ENCODE measurements around the gene INTS1.
"Not testable (repeated sequence)": the region's sequence is repeated elsewhere in the genome, so short reads cannot be mapped to it uniquely, and the experiment has no call there.

INTS1 gene

DNA sequence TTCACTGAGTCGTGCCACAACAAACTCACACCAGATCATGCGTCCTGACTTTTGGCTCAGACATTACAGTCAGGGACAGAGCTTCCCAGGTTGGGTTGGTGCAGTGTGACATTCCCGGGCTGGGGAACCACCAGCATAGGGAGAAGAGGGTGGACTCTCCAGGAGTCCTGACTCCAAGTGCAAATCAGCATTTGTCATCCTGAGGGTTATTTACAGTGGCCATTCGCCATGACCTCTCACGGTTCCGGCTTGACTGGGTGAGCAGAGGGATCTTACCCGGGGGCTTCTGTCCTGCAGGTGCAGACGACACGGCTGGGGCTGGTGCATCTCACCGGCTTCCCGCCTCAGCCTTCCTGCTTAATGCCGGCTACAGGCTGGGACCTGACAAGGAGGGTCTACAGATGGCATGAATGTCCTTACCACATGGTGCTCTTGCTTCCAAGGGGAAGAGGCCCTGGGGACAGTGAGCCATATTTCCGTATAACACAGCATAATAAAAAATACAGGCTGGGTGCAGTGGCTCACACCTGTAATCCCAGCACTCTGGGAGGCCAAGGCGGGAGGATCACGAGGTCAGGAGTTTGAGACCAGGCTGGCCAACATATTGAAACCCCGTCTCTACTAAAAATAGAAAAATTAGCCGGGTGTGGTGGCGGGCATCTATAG lies 12.5 kb upstream of the INTS1 start:
- in situ Hi-C loops (cut with HindIII; ENCODE audit: low pct_unique_long_range_greater_than_20kb, low sequenced_read_pairs) = no loop called here

GRCh38 chr7:1515509-1515967 lies 11.3 kb upstream of the INTS1 start:
- in situ Hi-C loops (cut with HindIII; ENCODE audit: low pct_unique_long_range_greater_than_20kb, low sequenced_read_pairs); DNase-seq (ENCODE audit: low read depth in 1 of 2, low spot score in 1 of 2): not testable (repeated sequence)

More for the DNA sequence above, 12.5 kb upstream of the INTS1 start:
- no peak for TF ChIP-seq JUND (IDR thresholded peaks at IDR 0.05; ENCODE audit: low read depth)
- DNase-seq (ENCODE audit: low read depth in 1 of 2, low spot score in 1 of 2) = peak; percentile 69 to 86

- no peak for TF ChIP-seq JUND (IDR thresholded peaks at IDR 0.05; ENCODE audit: low read depth)
- in situ Hi-C loops (cut with HindIII; ENCODE audit: low pct_unique_long_range_greater_than_20kb, low sequenced_read_pairs) = no loop called here
- no peak for DNase-seq (ENCODE audit: low read depth in 1 of 2, low spot score in 1 of 2)
These were observed 10.8 kb upstream of the INTS1 start for GRCh38 chr7:1514995-1515401.

GRCh38 chr7:1514407-1514806 lies 10.2 kb upstream of the INTS1 start:
- no peak for DNase-seq (ENCODE audit: low read depth in 1 of 2, low spot score in 1 of 2)
- in situ Hi-C loops (cut with HindIII; ENCODE audit: low pct_unique_long_range_greater_than_20kb, low sequenced_read_pairs) = no loop called here
- no peak for TF ChIP-seq JUND (IDR thresholded peaks at IDR 0.05; ENCODE audit: low read depth)

DNA sequence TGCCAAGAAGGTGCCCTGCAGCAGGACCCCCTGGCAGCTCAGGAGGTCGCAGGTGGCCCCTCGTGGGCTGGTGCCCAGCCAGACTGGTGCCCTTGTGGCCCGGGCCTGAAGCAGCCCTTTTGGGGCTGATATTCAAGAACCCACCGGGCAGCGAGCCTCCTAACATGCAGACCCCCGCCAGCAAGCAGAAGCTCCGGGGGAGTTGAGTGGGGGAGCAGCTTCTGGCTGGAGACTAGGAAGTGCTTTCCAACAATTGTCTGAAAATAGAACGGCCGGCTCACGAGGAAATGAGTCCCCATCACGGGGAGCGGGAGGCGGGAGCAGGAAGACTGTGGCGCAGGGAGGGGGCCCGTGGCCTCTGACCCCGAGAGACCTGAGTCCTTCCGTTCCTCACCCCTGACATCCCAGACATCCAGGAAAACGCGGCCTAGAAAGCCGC lies 9.5 kb upstream of the INTS1 start:
- no peak for TF ChIP-seq JUND (IDR thresholded peaks at IDR 0.05; ENCODE audit: low read depth)
- in situ Hi-C loops (cut with HindIII; ENCODE audit: low pct_unique_long_range_greater_than_20kb, low sequenced_read_pairs) = no loop called here
- DNase-seq (ENCODE audit: low read depth in 1 of 2, low spot score in 1 of 2) = no peak

DNA sequence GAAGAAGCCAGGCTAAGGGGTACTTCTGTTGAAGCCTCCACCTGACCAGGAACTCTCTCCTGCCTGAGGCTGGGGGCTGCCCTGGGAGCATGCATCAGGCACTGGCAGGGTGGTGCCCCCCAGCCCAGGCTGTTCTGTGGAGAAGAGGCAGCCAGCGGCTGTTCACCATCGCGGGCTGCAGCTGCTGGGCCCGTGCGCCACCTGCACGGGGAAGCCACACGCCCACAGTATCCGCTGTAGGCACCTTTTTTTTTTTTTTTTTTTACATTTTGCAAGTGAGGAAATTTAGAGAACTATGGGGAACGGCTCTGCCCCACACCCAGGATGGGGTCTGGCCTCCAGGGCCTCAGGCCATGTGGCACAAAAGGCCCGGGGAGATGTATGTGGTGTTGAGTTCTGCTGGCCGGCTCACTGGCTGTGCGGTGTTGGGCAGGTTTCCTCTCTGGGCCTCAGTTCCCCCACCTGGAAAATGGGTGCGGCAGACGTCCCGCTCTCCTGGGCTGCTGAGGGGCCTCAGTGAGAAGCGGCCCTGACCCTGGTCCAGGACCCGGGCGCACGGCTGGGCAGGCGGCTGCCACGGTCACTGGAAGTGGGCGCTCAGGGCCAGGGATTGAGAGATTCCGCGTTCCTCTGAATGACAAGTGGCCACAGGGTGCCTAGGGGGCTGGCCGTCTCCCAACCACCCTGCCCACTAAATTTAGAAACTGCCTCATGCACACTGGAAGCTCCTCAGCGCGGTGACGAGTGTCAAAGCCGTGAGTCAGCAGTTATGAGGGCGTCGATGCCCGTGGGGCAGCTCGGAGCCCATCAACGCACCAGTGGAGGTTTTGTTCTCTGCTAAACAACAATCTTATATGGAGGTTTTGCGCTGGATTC lies 8.8 kb upstream of the INTS1 start:
- DNase-seq (ENCODE audit: low read depth in 1 of 2, low spot score in 1 of 2) = peak; percentile 88 to 94
- in situ Hi-C loops (cut with HindIII; ENCODE audit: low pct_unique_long_range_greater_than_20kb, low sequenced_read_pairs) = no loop called here
- TF ChIP-seq JUND (IDR thresholded peaks at IDR 0.05; ENCODE audit: low read depth) = no peak

DNA sequence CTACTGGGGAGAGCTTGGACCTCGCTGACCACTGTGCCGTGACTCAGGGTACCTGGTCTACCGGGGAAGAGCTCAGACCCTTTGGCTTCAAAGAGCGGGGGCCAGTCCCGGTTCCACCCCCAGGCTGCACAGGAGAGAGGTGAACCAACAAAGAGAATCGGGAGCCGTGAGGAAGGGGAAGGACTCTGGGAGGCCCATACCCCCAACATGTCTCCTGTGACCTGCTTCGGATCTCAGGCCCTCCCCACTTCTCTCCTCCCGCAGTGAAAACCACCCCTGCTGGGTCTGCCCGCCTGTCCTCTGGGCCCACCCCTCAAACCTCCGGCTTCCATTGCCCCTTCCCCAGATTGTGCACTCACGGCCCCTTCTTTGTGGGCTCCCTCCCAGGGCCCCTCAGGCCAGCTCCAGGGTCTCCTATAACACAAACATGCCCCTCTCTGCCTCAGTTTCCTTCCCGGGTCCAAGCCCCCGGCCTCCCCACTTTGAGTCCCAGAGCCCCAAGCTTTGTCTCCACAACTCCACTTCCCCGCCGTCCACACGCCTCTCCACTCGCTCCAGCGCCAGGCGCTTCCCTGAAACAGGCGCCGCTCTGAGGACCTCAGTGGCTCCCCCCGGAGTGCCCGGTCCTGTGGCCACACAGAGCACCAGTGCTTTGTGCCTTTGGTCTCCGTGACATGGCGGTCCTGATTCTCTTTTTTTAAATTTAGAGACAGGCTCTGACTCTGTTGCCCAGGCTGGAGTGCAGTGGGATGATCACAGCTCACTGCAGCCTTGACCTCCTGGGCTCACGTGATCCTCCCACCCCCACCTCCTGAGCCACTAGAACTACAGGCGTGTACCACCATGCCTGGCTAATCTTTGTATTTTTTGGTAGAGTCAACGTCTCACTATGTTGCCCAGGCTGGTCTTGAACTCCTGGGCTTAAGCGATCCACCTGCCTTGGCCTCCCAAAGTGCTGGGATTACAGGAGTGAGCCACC lies 7.5 kb upstream of the INTS1 start:
- no peak for TF ChIP-seq JUND (IDR thresholded peaks at IDR 0.05; ENCODE audit: low read depth)
- in situ Hi-C loops (cut with HindIII; ENCODE audit: low pct_unique_long_range_greater_than_20kb, low sequenced_read_pairs) = no loop called here
- DNase-seq (ENCODE audit: low read depth in 1 of 2, low spot score in 1 of 2) = no peak

DNA sequence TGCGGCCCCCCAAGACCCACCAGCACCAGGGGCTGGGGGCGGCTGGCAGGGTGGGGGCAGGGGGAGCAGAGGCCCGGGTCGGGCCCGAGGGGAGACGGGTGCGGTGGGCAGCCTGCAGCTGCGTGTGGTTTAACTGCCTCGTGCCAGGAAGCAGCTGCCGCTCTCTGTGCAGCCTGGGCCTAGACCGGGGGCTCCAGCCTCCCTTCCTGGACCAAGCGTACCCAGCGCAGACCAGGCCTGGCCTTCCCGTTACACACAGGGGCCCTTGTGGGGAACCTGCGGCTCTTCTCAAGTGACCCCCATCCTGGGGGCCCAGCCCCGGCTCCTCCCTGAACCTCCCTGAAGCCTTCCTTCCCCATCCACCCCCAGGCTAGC lies 6.6 kb upstream of the INTS1 start:
- in situ Hi-C loops (cut with HindIII; ENCODE audit: low pct_unique_long_range_greater_than_20kb, low sequenced_read_pairs) = no loop called here
- TF ChIP-seq JUND (IDR thresholded peaks at IDR 0.05; ENCODE audit: low read depth) = no peak
- no peak for DNase-seq (ENCODE audit: low read depth in 1 of 2, low spot score in 1 of 2)

- in situ Hi-C loops (cut with HindIII; ENCODE audit: low pct_unique_long_range_greater_than_20kb, low sequenced_read_pairs) = no loop called here
- TF ChIP-seq JUND (IDR thresholded peaks at IDR 0.05; ENCODE audit: low read depth) = no peak
- DNase-seq (ENCODE audit: low read depth in 1 of 2, low spot score in 1 of 2) = no peak
These were observed 5.0 kb upstream of the INTS1 start for GRCh38 chr7:1509226-1509625.

- peak in 1 of 2 experiments; percentile 56 for DNase-seq (ENCODE audit: low read depth in 1 of 2, low spot score in 1 of 2)
- TF ChIP-seq JUND (IDR thresholded peaks at IDR 0.05; ENCODE audit: low read depth) = no peak
- in situ Hi-C loops (cut with HindIII; ENCODE audit: low pct_unique_long_range_greater_than_20kb, low sequenced_read_pairs) = no loop called here
These were observed 4.1 kb upstream of the INTS1 start for GRCh38 chr7:1508277-1508758.

DNA sequence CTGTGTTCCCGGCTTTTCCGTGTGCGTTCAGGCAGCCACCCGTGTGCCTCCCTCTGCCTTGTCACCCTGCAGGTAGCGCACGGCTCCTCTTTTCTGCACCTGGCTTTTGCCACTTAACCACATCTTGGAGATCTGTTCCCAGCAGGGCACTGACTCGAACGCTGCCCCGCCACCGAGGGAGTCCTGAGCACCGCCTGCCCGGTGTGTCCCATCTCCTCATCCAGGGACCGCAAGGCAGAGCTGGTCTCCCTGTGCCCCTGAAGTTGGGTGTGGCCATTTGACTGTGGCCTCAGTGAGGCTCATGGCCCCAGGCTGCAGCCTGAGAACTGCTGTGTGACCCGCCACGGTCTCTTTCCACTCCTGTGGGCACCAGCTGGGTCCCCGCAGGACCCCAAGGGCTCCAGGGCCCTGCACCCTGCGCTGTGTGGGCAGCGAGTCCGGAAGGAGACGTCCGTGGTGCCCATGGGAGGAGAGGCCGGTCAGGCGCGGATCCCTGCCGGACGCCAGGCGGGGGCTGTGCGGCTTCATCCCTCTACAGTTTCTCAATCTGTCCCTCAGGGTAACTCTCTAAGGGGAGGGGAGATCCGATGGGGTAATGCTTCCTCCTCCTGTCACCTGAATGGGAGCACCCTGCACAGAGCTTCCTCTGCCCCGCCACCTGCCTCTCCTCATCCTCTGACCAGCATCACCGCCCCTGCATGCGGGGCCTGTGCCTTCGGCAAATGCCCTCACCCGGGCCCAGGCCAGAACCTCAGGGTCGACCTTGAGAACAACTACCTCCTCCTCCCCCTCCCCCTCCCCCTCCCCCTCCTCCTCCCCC lies 1.8 kb upstream of the INTS1 start:
- DNase-seq (ENCODE audit: low read depth in 1 of 2, low spot score in 1 of 2) = peak in 1 of 2 experiments; percentile 91
- TF ChIP-seq JUND (IDR thresholded peaks at IDR 0.05; ENCODE audit: low read depth) = no peak

More for the DNA sequence above, 1.8 kb upstream of the INTS1 start:
- in situ Hi-C loops (cut with HindIII; ENCODE audit: low pct_unique_long_range_greater_than_20kb, low sequenced_read_pairs) = no loop called here
